SHP77 treated with DMSO at 0.1 percent for 48 hours (cell line): ENCODE data around the gene AIFM2.
"Not testable (repeated sequence)": the region's sequence is repeated elsewhere in the genome, so short reads cannot be mapped to it uniquely, and the experiment has no call there.

Source experiments
- DNase-seq: peaks from one replicate; lab custom pipeline; 2025; lab: John Stamatoyannopoulos, UW

Gene AIFM2

GRCh38 chr10:70090951-70091350, 41.7 kb downstream of the AIFM2 start:
- no peak for DNase-seq

GRCh38 chr10:70090013-70090412, 42.6 kb downstream of the AIFM2 start:
- no peak for DNase-seq

GRCh38 chr10:70088308-70088698, 44.3 kb downstream of the AIFM2 start:
- DNase-seq: no peak

GRCh38 chr10:70087616-70088307, 44.9 kb downstream of the AIFM2 start:
- DNase-seq: no peak

GRCh38 chr10:70085975-70086613, 46.5 kb downstream of the AIFM2 start:
- no peak for DNase-seq

GRCh38 chr10:70084189-70084588, 48.4 kb downstream of the AIFM2 start:
- DNase-seq: no peak

GRCh38 chr10:70080789-70081188, 51.8 kb downstream of the AIFM2 start:
- not testable (repeated sequence) for DNase-seq

- DNase-seq: no peak
Observed at GRCh38 chr10:70078937-70079336, 53.7 kb downstream of the AIFM2 start.

GRCh38 chr10:70078329-70078728, 54.3 kb downstream of the AIFM2 start:
- DNase-seq: no peak

- DNase-seq: no peak
Observed at GRCh38 chr10:70074971-70075370, 57.7 kb downstream of the AIFM2 start.

GRCh38 chr10:70074165-70074564, 58.5 kb downstream of the AIFM2 start:
- no peak for DNase-seq

- no peak for DNase-seq
Observed at GRCh38 chr10:70070834-70071233, 61.8 kb downstream of the AIFM2 start.

GRCh38 chr10:70069346-70069745, 63.3 kb downstream of the AIFM2 start:
- no peak for DNase-seq

GRCh38 chr10:70068925-70069324, 63.7 kb downstream of the AIFM2 start:
- no peak for DNase-seq

- no peak for DNase-seq
Observed at GRCh38 chr10:70067586-70067985, 65.0 kb downstream of the AIFM2 start.

GRCh38 chr10:70066190-70066589, 66.4 kb downstream of the AIFM2 start:
- no peak for DNase-seq

GRCh38 chr10:70064486-70064885, 68.1 kb downstream of the AIFM2 start:
- no peak for DNase-seq

- DNase-seq: no peak
Observed at GRCh38 chr10:70063418-70064098, 69.1 kb downstream of the AIFM2 start.
